ENCODE results near the gene PSMB7. TPM values are rescaled to one million over a fixed set of nuclear protein-coding genes. Genes with fewer than 3 reads are reported as not detected.

Gene PSMB7
- total and polyA plus RNA-seq, 2 of the 13 experiments (the other 11 are each of a cell fraction or from before 2014, with no cell fraction given), result 259 to 291 TPM

GRCh38 chr9:124386201-124386600, 29.0 kb downstream of the PSMB7 start (continued):
- TF ChIP-seq, protein P1, sequence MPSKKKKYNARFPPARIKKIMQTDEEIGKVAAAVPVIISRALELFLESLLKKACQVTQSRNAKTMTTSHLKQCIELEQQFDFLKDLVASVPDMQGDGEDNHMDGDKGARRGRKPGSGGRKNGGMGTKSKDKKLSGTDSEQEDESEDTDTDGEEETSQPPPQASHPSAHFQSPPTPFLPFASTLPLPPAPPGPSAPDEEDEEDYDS (CRISPR knock-in tag; IDR thresholded peaks at IDR 0.05), result peak; percentile 74
- TF ChIP-seq ZNF367 (CRISPR knock-in tag; IDR thresholded peaks at IDR 0.05; ENCODE audit: borderline replicate concordance) (no peak), ZNF776 (CRISPR knock-in tag; IDR thresholded peaks at IDR 0.05) (no peak), ARHGAP35 (CRISPR knock-in tag; IDR thresholded peaks at IDR 0.05; ENCODE audit: borderline replicate concordance) (no peak), NR0B2 (CRISPR knock-in tag; IDR thresholded peaks at IDR 0.05) (no peak), CBFB (CRISPR knock-in tag; IDR thresholded peaks at IDR 0.05) (no peak), MLLT10 (CRISPR knock-in tag; IDR thresholded peaks at IDR 0.05) (no peak), ZHX2 (IDR thresholded peaks at IDR 0.05; ENCODE audit: low read depth) (no peak), ZHX2 (CRISPR knock-in tag; IDR thresholded peaks at IDR 0.05; ENCODE audit: borderline replicate concordance) (no peak), ZNF644 (CRISPR knock-in tag; IDR thresholded peaks at IDR 0.05; ENCODE audit: low read depth) (0 out of 2 replicates have a peak, but pooled peaks have one; percentile 18), ATRX (CRISPR knock-in tag; IDR thresholded peaks at IDR 0.05; ENCODE audit: borderline replicate concordance) (no peak), MLX (CRISPR knock-in tag; IDR thresholded peaks at IDR 0.05) (peak; percentile 74), ZFP91 (CRISPR knock-in tag; IDR thresholded peaks at IDR 0.05; ENCODE audit: borderline replicate concordance) (no peak), ZNF484 (CRISPR knock-in tag; IDR thresholded peaks at IDR 0.05; ENCODE audit: borderline replicate concordance, low read depth) (no peak), RAD21 (CRISPR knock-in tag; IDR thresholded peaks at IDR 0.05) (no peak)
- TF ChIP-seq, protein P2, sequence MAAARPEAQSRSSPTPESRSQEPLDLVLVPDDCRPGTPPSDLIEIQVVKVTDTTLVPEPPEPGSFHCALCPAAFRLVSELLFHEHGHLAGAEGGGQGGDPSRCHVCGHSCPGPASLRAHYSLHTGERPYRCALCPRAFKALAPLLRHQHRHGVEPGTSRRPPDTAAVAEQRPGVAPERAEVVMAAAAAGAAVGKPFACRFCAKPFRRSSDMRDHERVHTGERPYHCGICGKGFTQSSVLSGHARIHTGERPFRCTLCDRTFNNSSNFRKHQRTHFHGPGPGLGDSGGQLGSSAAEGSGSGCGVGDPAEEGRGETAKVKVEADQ (CRISPR knock-in tag; IDR thresholded peaks at IDR 0.05; ENCODE audit: borderline replicate concordance), result 0 out of 2 replicates have a peak, but pooled peaks have one; percentile 23
- TF ChIP-seq, protein P3, sequence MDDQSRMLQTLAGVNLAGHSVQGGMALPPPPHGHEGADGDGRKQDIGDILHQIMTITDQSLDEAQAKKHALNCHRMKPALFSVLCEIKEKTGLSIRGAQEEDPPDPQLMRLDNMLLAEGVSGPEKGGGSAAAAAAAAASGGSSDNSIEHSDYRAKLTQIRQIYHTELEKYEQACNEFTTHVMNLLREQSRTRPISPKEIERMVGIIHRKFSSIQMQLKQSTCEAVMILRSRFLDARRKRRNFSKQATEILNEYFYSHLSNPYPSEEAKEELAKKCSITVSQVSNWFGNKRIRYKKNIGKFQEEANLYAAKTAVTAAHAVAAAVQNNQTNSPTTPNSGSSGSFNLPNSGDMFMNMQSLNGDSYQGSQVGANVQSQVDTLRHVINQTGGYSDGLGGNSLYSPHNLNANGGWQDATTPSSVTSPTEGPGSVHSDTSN (CRISPR knock-in tag; IDR thresholded peaks at IDR 0.05; ENCODE audit: borderline replicate concordance), result no peak
- TF ChIP-seq, protein P4, sequence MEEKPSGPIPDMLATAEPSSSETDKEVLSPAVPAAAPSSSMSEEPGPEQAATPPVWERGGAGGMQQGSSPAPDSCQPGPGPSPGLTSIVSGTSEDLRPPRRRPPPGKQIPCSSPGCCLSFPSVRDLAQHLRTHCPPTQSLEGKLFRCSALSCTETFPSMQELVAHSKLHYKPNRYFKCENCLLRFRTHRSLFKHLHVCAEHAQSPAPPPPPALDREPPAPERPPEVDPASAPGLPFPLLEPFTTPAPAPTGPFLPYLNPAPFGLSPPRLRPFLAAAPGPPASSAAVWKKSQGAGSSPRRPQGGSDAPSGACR (CRISPR knock-in tag; IDR thresholded peaks at IDR 0.05), result no peak
